ENCODE results near the gene MRPL39.

MRPL39 gene

DNA sequence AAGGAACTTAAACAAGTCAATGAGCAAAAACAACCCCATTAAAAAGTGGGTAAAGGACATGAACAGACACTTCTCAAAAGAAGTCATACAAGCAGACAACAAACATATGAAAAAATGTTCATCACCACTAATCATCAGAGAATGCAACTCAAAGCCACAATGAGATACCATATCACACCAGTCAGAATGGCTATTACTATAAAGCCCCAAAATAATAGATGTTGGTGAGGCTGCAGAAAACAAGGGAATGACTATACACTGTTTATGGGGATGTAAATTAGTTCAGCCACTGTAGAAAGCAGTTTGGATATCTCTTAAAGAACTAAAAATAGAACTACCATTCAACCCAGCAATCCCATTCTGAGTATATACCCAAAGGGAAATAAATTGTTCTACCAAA, 51.2 kb downstream of the MRPL39 start:
- no peak overlapping the region for H3K27ac ChIP-seq
- H3K4me3 ChIP-seq = no peak overlapping the region

DNA sequence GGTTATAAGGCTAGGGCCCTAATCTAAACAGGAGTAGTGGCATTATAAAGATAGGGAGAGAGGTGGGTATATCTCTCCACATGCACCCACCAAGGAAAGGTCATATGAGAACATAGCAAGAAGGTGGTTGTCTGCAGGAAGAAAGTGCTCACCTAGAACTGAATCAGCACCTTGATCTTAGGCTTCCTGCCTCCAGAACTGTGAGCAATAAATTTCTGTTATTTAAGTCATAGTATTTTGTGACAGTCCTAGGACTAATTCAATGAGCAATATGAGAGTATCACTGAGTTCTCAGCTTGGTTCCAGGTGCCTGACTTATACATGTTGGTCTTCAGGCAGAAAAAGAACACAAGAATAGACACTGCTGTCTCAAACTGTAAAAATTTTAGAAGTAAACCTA, 51.8 kb downstream of the MRPL39 start:
- H3K4me3 ChIP-seq = no peak overlapping the region
- no peak overlapping the region for H3K27ac ChIP-seq

DNA sequence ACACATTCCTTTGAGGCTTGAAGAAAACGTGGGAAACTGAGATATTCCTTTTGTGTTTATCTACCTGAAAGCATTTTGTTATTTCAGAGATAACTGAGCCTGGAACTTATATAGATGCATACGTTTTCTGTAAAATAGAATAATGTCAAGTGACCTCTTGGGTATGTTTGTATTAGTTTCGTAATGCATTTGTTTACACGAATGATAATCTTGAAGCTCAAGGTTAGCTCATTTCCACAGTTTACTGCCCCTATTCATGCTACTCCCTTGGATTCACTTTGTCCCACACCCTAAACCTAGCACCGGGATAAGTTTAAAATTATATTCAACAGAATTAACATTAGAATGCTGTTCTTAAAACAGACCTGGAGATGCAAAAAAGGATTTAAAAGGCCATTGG, 54.4 kb downstream of the MRPL39 start:
- H3K27ac ChIP-seq = no peak overlapping the region
- H3K4me3 ChIP-seq = no peak overlapping the region

DNA sequence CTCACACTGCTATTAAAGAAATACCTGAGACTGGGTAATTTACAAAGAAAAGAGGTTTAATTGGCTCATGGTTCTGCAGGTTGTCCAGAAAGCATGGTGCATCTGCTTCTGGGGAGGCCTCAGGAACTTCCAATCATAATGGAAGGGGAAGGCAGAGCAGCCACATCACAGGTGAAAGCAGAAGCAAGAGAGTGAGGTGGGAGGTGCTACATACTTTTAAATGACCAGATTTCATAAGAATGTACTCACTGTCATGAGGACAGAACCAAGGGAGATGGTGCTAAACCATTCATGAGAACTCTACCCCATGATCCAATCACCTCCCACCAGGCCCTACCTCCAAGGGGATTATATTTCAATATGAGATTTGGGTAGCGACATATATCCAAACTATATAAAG, 55.7 kb downstream of the MRPL39 start:
- no peak overlapping the region for H3K4me3 ChIP-seq
- no peak overlapping the region for H3K27ac ChIP-seq

DNA sequence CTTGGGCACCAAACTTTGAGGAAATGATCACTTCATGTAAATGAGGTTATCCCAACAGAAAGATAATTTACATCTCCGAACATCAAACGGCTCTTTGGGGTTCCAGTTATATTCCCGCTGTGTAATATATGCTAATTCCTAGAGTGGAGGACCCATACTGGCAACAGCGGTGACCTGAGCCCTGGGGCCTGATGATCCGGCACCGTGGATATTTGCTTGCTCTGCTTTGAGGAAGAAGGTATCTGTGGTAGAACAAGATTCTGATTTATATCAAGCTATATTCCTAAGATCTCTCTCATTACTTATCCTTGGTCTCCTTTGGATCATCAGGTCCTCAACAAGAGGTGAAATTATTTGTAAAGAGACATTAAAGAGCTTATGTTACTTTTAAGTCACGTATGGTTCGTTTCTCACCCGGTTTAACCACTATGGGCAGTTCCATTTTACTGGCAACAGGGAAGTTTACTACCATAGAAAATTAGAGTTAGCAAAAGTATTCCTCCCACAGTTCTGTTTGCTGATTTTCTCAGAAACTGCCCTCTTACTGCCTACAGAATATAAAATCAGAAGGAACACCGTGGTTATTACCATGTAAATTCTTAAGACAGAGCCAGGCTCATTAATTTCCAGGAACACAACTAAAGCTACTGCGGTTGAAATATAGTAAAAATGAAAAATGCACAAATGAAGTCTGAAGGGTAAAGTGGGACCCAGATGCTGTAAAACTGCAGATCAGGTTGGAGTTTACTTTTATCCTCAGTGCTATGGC, 56.7 kb downstream of the MRPL39 start:
- H3K4me3 ChIP-seq = no peak overlapping the region
- no peak overlapping the region for H3K27ac ChIP-seq

DNA sequence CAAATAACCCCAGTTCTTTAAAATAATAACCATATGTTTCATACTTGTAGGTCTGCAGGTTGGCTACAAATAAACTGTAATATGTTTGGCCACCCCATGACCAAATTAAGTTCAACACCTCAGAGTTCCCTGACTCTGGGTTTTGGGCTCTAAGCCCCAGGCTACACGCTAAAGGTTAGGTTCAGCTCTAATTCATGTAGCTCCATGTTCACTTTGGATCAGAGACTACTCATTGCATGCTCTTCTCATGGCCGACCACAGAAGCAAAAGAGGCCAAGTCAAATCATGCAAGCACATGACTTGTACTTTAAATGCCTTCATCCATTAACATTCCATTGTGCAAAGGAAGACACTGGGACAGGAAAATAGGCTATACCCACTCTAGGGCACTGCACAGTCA, 66.2 kb downstream of the MRPL39 start:
- Histone ChIP-seq H3K27ac (no peak overlapping the region), H3K4me3 (no peak overlapping the region)

DNA sequence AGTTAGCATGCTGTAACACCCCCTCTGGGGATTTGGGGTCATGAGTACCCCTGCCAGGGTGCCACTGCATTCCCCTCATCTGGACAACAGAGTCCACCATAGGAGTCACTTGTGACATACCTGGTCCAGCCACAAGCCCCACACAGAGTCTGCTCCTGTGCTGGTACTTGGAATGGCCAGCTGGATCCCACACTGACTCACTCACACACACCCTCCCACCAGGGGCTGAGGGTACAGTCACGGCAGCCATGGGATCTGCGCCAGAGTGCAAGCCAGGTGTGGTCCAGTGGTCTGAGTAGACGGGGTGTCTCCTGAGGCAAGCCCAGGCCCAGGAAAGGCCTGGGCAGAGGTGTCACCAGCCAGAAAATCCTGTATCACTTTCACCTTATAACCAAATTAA, 67.7 kb downstream of the MRPL39 start:
- Histone ChIP-seq H3K4me3 (no peak overlapping the region), H3K27ac (no peak overlapping the region)

DNA sequence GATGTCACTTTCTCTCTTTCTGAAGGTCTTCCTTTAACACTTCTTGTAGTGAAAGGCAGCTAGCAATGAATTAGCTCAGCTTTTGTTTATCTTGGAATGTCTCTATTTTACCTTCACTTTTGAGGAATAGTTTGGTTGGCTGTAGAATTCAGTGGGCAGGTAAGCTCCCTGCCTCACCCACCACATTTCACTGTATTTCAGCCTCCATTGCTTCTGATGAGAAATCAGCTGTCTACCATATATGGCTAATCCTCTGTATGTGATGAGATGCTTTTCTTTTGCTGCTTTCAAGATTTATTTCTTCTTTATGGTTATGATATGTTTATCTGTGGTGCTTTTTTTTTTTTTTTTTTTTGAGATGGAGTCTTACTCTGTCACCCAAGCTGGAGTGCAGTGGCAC, 70.1 kb downstream of the MRPL39 start:
- H3K27ac ChIP-seq = no peak overlapping the region
- no peak overlapping the region for H3K4me3 ChIP-seq

DNA sequence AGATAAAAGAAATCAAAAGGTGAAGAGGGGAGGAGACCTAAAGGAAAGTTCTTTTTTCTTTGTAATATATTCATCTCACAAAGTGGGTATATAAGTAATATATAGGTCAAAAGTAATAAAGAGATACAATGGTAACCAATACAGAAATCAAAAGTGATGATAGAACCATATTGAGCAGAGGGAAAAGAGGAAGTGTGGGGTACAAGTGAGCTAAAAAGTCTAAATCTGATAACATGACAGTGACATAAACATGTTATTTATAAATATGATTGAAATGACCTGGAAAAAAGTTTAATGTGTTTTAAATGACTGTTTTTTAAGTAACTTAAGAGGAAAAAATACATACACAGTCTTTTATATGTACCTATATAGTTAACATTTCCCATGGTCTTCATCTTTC, 70.5 kb downstream of the MRPL39 start:
- H3K27ac ChIP-seq = no peak overlapping the region
- no peak overlapping the region for H3K4me3 ChIP-seq

DNA sequence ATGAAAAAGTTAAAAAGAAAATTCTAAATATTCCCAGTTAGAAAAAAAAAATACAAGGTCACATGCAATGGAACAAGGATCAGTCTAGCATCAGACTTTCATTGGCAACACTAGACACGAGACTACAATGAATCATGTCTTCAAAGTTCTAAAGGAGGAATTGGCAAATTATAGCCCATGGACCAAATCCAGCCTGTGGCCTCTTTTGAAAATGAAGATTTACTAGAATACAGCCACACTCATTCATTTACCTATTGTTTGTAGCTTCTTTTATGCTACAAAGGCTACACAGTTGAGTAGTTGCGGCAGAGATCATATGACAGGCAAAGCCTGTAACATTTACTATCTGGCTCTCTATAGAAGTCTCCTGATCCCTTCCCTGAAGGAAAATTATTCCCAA, 71.4 kb downstream of the MRPL39 start:
- Histone ChIP-seq H3K4me3 (no peak overlapping the region), H3K27ac (no peak overlapping the region)

All from skin epidermis (tissue), 12 donors.